ENCODE results near the gene C14orf132.

C14orf132 gene

DNA sequence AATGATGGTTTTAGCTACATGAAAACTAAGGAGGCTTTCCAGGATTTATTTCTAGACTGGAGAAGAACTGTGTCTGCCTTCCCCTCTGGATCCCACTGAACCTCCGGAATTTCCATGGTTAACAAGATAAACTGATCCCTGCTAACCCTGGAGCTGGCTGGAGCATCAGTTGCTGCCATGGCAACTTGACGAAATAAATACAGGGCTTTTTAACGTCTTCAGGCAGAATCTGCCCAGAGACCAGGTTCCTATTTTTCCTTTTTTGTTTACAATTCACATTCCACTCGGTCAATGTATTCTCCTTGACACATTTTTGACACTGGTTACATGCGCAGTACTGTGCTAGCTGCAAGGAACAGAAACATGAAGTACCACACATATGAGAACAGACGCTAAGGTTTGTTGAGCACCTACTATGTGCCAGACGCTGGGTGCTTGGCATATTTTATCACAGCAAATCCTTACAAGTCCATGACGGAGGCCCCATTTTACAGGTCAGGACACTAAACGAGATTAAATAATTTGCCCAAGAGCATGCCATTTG lies 1.7 kb downstream of the C14orf132 start:
- DNase-seq (ENCODE audit: low read depth), result no peak

DNA sequence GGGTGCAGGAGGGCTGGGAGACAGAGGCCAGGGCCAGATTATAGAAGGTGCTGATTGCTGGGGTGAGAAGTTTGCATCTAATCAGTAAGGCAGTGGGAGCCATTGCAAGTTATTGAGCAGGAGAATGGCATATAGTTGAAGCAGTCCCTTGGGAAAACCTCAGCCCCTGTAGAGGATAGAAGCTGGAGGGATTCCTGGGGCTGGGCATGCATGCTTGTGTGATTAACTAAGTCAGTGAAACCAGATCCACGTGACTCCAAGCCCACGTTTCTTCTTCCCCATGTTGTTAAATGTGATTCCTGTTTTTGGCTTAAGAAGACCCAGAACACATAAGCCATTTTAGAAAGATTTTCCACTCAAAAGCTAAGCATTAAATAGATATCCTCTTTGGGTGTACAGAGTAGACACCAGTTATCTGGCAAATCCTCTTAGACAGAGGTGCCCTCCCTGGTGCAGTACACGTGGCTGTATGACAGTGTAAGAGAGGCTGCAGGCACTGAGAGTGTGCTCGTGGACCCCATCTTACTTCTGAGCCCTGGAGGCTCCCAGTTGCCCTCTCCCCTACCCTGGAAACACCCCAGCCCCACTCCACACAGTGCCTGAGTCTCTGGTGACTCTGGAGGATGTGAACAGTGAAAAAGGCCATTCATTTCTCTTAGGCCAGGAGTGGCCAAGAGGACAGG lies 3.2 kb downstream of the C14orf132 start:
- DNase-seq (ENCODE audit: low read depth), result peak; percentile 47

DNA sequence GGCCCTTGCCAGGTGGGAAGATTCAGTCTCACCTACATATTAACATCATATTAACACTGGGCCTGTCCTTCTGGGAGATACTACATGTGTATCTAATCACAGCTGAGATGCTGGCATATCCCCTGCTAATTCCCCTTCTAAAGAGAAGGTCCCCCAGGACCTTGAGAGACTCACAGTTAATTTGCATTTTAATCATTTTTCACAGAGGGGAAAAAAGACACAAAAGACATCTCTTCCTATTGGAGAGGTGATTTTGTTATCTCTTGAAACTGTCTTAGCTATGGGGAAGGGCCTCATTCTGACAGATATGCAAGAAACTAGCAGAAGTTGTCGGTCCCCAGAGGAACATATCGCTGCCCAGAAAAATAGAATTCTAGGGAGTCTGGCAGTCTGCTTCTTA lies 7.5 kb downstream of the C14orf132 start:
- no peak for DNase-seq (ENCODE audit: low read depth)

GRCh38 chr14:96047101-96047500 lies 7.9 kb downstream of the C14orf132 start:
- no peak for DNase-seq (ENCODE audit: low read depth)

DNA sequence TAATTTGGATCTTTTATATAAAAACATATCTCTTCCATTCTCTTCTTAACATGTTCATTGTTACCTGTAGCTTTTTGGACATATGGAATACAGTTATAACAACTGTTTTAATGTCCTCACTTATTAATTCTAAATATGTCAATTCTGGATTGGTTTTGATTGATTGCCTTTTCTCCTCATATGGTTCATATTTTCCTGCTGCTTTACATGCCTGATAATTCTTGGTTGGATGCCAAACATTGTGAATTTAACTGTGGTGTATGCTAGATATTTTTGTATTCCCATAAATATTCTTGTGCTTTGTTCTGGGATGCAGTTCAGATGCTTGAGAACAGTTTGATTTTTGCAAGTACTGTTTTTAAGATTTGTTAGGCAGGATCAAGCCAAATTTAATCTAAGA lies 10.8 kb downstream of the C14orf132 start:
- DNase-seq (ENCODE audit: low read depth), result no peak

GRCh38 chr14:96050482-96050881 lies 11.3 kb downstream of the C14orf132 start:
- DNase-seq (ENCODE audit: low read depth), result no peak

DNA sequence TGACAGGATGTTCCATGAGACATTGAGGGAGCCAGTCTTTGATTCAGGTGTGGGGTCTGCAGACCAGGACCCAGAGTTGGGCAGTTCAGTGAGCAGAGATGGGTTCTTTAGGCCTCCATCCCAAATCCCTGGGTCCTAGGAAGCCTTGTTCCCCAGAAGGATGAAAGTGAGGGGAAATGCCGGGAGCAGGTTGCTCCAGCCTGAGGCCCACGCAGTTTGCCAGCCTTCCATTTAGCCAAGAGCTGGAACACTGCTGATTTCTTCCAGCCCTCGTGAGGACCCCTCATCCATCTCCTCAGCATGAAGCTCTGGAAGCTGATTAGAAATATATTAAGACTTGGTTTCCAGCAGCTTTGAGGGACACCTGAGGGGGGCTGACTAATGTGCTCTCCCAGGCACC lies 12.1 kb downstream of the C14orf132 start:
- DNase-seq (ENCODE audit: low read depth), result no peak

DNA sequence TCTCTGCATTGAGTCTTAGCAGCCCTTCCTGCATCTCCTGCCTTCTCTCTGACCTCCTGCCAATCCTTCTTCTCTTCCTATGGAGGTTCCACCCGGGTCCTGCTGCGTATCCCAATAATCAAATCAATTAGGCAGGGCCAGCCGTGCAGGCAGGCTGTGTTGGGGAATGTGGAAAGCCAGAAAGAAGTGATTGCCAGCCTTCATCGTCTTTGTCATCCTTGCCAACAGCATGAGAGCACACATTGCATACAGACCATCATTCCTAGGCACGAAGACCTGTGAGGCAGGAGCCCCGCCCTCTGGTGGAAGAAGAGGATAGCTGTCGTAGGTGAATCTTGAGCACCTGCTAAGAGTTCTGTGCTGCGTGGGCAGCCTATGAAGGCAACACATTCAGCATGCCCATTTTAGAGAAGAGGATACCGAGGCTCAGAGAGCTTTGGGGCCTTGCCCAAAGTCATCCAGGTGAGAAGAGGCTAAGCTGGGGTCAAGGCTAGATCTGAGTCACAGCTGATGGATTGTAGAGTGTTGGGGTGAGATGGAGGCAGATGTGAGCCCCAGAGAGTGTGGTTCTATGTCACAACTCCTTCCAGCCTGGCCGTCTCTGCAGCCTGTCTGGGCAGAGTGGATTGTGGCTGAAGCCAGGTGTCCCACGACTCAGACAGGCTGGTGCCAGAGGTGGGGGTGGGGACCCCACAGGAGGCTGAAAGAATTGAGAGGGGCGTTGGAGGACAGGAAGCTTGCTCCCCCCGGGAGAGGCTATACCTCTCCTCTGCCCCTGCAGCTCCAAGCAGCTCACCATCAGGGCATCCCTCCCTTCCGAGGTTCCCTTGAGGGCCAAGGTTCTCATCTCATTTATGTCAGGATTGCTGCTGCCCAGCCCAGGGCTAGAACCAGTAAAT lies 12.7 kb downstream of the C14orf132 start:
- DNase-seq (ENCODE audit: low read depth), result no peak

DNA sequence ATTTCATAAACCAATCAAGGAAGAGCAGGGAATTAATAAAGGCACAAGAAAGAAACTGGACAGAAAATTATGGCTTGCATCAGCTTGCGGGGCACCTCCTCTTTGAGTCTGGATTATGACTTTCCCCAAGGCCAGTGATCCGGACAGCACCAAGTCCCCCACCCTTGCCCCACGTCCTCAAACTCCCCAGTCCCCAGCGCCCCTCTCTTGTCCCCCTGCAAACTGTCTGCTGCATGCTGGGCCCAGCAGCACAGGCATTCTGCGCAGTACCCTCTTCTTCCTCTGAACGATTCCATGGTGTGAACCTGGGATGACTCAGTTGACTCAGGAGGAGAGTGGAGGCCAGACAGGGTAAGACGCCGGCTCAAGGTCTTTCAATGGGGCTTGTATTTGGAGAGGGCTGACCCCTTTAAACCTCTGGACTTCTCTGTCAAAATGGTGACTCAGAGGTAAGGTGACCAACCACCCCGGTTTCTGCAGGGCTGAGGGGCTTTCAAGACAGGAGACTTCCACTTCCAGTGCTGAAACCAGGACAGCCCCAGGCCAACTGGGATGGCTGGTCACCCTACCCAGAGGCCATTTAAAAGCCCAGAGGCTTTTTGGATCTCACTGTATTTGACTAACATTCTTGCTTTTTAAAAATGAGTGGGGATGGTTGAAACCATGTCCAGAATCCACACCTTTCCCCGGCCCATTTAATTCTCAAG lies 13.5 kb downstream of the C14orf132 start:
- DNase-seq (ENCODE audit: low read depth), result no peak

- no peak for DNase-seq (ENCODE audit: low read depth)
Measured at GRCh38 chr14:96053248-96053599, 14.1 kb downstream of the C14orf132 start.

DNA sequence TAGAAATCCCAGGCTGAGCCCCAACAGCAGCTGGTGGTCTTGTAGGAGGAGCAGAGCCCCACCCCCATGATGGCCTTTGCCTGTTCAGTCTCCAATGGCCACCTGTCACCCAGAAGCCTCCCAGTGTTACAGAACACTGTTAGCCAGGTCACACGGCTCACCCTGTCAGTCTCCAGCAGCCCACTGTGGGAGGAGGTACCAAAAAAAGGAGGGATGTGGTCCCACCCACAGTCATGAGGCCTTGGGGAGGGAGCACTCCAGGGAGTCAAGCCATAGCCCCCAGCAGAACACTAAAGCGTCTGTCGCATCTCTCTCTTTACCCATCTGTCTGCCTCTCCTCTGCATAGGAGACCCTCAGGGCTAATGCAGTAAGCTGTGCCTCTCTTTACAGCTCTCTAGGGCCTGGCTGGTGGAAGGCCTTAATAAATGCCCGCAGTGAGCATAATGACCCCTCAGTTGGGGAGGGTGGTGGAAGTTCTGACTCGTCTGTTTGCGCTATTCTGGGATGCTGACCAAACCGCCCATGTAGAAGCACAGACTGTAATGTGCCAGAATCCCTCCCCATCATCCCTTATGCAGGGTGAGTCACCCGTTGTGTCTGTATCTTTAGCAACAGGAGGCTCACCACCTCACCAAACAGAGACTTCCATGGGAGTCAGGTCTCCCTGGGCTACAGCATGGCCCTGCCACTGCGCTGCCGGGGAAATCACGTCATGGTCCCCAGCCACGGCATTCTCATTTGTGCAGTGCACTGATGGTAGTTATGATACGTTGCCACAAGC lies 14.6 kb downstream of the C14orf132 start:
- peak; percentile 96 for DNase-seq (ENCODE audit: low read depth)

DNA sequence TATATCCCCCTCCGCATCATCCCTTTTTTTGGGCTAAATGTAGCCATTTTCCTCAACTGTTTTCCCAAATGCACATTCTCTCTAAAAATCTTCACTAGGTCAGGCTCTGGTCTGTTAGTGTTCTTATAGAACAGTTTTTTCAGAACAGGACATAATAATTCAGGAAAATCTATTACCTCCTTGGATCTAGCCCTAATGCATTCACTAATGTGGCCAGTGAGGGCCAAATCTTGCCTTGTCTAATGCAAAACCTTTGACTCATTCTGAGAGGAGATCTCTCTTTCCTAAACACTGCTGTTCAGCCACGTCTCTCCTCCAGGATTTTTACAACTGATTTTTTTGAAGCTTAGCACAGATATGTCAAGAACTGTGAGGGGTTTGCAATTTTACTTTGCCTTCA lies 15.5 kb downstream of the C14orf132 start:
- DNase-seq (ENCODE audit: low read depth), result no peak

DNA sequence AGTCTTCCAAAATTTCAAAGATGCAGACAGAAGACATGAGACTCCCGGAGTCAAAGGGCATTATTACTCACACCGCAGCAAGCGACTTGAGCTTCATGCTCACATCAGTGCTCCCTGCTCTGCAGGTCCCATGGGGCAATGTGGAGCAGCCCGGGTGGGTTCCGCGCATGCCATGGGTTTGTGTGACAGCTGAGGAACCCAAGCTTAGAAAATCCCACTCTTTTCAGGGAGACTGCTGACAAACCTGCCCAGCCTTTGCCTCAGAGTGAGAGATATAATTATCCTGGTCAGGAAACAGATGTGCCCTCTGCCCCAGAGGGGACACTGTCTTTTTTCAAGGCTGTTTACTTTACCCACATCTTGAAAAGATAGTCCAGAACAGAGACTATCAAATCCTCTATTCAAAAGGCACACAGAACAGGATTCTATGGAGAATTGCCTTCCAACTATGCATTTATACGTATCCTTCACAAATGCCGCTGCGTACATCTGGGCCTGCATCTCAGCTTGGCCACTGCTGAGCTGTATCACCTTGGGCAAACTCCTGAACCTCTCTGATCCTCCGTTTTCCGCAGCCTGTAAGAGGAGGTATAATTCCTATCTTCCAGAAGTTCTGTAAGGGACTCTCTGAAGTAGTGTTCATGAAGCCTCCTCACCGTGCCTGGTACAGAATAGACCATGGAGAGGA lies 16.0 kb downstream of the C14orf132 start:
- DNase-seq (ENCODE audit: low read depth), result no peak

DNA sequence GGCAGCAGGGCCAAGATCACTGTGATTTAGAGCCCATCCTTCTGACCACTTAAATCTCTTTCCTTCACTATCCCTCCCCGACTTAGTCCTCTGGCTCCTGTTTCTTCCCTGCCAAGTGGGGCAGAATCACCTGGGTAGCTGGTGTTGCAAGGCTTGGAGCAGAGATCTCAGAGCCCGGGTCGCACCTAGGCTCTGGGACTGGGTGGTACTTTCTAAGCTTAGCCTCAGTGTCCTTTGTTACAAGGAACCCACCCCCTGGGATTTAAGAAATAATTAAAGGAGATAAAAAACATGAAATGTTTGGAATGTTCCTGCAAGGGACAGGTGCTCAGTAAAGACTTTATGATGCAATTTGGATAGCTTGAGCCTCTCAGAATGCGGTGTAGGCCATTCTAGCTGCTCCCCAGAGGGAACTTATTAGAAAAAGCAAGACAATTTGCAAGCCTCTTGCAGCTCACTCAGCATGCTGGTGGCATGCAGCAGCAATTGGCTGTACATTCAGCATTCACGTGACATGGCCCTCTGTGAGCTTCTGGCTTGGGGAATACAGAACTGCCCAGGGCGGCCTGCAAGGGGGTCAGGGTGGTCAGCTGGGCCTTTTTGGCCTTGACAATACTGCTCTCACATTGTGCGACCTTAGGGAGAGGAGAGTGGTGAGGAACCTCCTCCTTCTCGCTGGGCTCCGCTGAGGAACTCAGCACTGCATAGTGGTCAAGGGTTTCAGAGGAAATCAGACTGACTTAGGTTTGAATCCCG lies 16.8 kb downstream of the C14orf132 start:
- no peak for DNase-seq (ENCODE audit: low read depth)

GRCh38 chr14:96056509-96057422 lies 17.6 kb downstream of the C14orf132 start:
- DNase-seq (ENCODE audit: low read depth), result no peak

DNA sequence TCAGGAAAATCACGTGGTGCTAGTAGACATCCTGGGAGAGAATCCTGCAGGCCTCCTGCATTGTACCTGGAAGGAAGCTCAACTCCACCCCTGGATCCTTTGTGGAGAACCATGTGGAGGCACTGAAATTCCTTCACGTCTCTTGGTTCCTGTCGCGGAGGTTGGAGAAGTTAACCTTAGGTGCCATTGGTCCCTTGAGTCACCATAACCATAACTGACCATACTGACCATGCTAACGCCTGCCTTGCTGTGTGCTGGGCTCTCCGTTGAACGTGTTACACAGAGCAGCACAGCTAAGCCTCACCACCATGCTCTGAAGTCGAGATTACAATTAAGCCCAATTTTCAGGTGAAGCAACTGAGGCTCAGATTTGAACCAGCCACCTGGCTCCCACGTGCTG lies 18.6 kb downstream of the C14orf132 start:
- DNase-seq (ENCODE audit: low read depth), result no peak

- DNase-seq (ENCODE audit: low read depth), result no peak
Measured at GRCh38 chr14:96058576-96059200, 19.5 kb downstream of the C14orf132 start.

DNA sequence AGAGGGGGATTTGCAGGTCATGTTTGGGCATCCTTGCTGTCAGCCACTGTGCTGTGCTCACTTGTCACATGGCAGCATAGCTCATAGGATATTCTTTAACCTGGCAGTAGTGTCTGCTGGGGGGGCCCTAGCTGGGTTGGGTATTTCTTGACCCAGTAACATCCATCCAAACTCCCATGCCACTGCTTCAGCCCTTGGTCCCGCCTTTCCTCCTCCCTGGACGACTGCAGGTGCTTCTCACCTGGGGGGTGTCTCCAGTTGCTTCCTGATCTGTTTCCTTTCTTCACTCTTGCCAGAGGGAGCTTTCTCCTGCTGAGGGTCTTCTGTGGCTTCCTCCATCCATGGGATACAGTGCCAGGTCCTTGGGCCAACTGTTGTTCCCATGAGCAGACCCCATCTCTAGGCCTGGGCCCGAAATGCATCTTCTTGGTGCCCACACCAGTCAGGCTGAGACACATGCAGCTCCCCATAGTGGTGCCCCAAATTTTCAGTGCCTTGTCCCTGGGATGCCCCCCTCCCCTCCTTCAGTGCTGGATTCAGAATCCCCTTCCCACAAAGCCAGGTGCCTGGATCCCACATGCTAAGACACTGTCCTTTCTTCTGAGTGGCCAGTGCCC lies 20.5 kb downstream of the C14orf132 start:
- DNase-seq (ENCODE audit: low read depth), result no peak
